ENCODE measurements around the gene VPREB1.

GRCh38 chr22:22213231-22213630 is 31.4 kb upstream of the VPREB1 start:
- TF ChIP-seq EZH2 (IDR thresholded peaks at IDR 0.05) = no peak
- no peak for TF ChIP-seq POLR2AphosphoS5 (IDR thresholded peaks at IDR 0.05; ENCODE audit: borderline replicate concordance, low read depth, low read length)
- no peak for TF ChIP-seq FOXP2 (optimal IDR thresholded peaks at IDR 0.05; ENCODE audit: control extremely low read depth, extremely low read length, insufficient read depth)

Measured in SK-N-MC (cell line).